ENCODE measurements around the gene SERPINE3. TPM values are rescaled to one million over a fixed set of nuclear protein-coding genes. Genes with fewer than 3 reads are reported as not detected.

SERPINE3 gene
- total RNA-seq, 2 experiments from 2014 or later = not detected

- intact Hi-C loops (cut with micrococcal nuclease; ENCODE audit: unreplicated experiment) = no loop called here
- Histone ChIP-seq H3K4me1 (ENCODE audit: insufficient read depth, low read length, poor library complexity, severe bottlenecking) (no peaks in the 10 kb centered on the region), H2AFZ (ENCODE audit: low read length) (no peak overlapping the region), H3K4me2 (ENCODE audit: low read length) (no peak overlapping the region), H3K27ac (ENCODE audit: low read depth, low read length, poor library complexity, severe bottlenecking) (no peak overlapping the region), H4K20me1 (ENCODE audit: insufficient read depth, low read length) (no peaks in the 10 kb centered on the region), H3K79me2 (ENCODE audit: insufficient read depth, low read depth, low read length) (no peaks in the 10 kb centered on the region), H3K9me2 (ENCODE audit: insufficient read depth, low read length) (no peaks in the 10 kb centered on the region), H3K36me3 (ENCODE audit: insufficient read depth, low read length) (no peaks in the 10 kb centered on the region), H3K4me3 (ENCODE audit: low read depth, low read length, poor library complexity, severe bottlenecking) (no peak overlapping the region), H3K9me3 (ENCODE audit: low read length) (no peaks in the 10 kb centered on the region)
- CTCF ChIA-PET (ENCODE audit: unreplicated experiment) = no interaction called here
- no TSS peak for BruUV-seq (replicated peaks)
- DNase-seq (ENCODE audit: low spot score) = no peak
- TF ChIP-seq CTCF (conservative IDR thresholded peaks at IDR 0.05; ENCODE audit: low read length) (no peak), EZH2phosphoT487 (IDR thresholded peaks at IDR 0.05; ENCODE audit: borderline replicate concordance, low read depth, low read length) (no peak)
- POLR2A ChIA-PET = no interaction called here
Measured at GRCh38 chr13:51317262-51317661, 22.2 kb upstream of the SERPINE3 start.

GRCh38 chr13:51318015-51318414 lies 21.5 kb upstream of the SERPINE3 start:
- ChIA-PET POLR2A (interaction anchor here (0.7 kb wide), 1 partner anchor 16 kb away, joined by 3 read pairs; no protein-coding TSS in a partner anchor), CTCF (ENCODE audit: unreplicated experiment) (no interaction called here)
- DNase-seq (ENCODE audit: low spot score) = no peak
- no peak overlapping the region for H3K4me3 ChIP-seq (ENCODE audit: low read depth, low read length, poor library complexity, severe bottlenecking)
- H3K9me3 ChIP-seq (ENCODE audit: low read length) = no peaks in the 10 kb centered on the region
- H3K4me2 ChIP-seq (ENCODE audit: low read length) = no peak overlapping the region
- no peak overlapping the region for H2AFZ ChIP-seq (ENCODE audit: low read length)
- H3K9me2 ChIP-seq (ENCODE audit: insufficient read depth, low read length) = no peaks in the 10 kb centered on the region
- TF ChIP-seq CTCF (conservative IDR thresholded peaks at IDR 0.05; ENCODE audit: low read length) (no peak), EZH2phosphoT487 (IDR thresholded peaks at IDR 0.05; ENCODE audit: borderline replicate concordance, low read depth, low read length) (no peak)
- no TSS peak for BruUV-seq (replicated peaks)
- H3K27ac ChIP-seq (ENCODE audit: low read depth, low read length, poor library complexity, severe bottlenecking) = no peak overlapping the region
- H3K36me3 ChIP-seq (ENCODE audit: insufficient read depth, low read length) = no peaks in the 10 kb centered on the region
- H4K20me1 ChIP-seq (ENCODE audit: insufficient read depth, low read length) = no peaks in the 10 kb centered on the region
- intact Hi-C loops (cut with micrococcal nuclease; ENCODE audit: unreplicated experiment) = no loop called here
- H3K79me2 ChIP-seq (ENCODE audit: insufficient read depth, low read depth, low read length) = no peaks in the 10 kb centered on the region
- H3K4me1 ChIP-seq (ENCODE audit: insufficient read depth, low read length, poor library complexity, severe bottlenecking) = no peaks in the 10 kb centered on the region

GRCh38 chr13:51318876-51319275 lies 20.6 kb upstream of the SERPINE3 start:
- intact Hi-C loops (cut with micrococcal nuclease; ENCODE audit: unreplicated experiment) = no loop called here
- DNase-seq (ENCODE audit: low spot score) = no peak
- H3K4me2 ChIP-seq (ENCODE audit: low read length) = no peak overlapping the region
- no peaks in the 10 kb centered on the region for H3K36me3 ChIP-seq (ENCODE audit: insufficient read depth, low read length)
- H3K9me3 ChIP-seq (ENCODE audit: low read length) = no peaks in the 10 kb centered on the region
- TF ChIP-seq CTCF (conservative IDR thresholded peaks at IDR 0.05; ENCODE audit: low read length) (no peak), EZH2phosphoT487 (IDR thresholded peaks at IDR 0.05; ENCODE audit: borderline replicate concordance, low read depth, low read length) (no peak)
- no peak overlapping the region for H3K27ac ChIP-seq (ENCODE audit: low read depth, low read length, poor library complexity, severe bottlenecking)
- no TSS peak for BruUV-seq (replicated peaks)
- no peak overlapping the region for H2AFZ ChIP-seq (ENCODE audit: low read length)
- no peaks in the 10 kb centered on the region for H4K20me1 ChIP-seq (ENCODE audit: insufficient read depth, low read length)
- no peaks in the 10 kb centered on the region for H3K4me1 ChIP-seq (ENCODE audit: insufficient read depth, low read length, poor library complexity, severe bottlenecking)
- H3K9me2 ChIP-seq (ENCODE audit: insufficient read depth, low read length) = no peaks in the 10 kb centered on the region
- ChIA-PET CTCF (ENCODE audit: unreplicated experiment) (no interaction called here), POLR2A (no interaction called here)
- H3K4me3 ChIP-seq (ENCODE audit: low read depth, low read length, poor library complexity, severe bottlenecking) = no peak overlapping the region
- no peaks in the 10 kb centered on the region for H3K79me2 ChIP-seq (ENCODE audit: insufficient read depth, low read depth, low read length)
